HUES6 (cell line): ENCODE measurements around the gene CTIF.

Experiments
- H3K27ac ChIP-seq: 2 replicates; pipeline ENCODE4 v1.7.0; 2013; ENCODE audit warnings: low read depth, mild to moderate bottlenecking, low read length, inconsistent platforms
- H3K27me3 ChIP-seq: 2 replicates; pipeline ENCODE4 v1.6.1; 2013; ENCODE audit warnings: low read length; ENCODE audit not compliant: control insufficient read depth, insufficient read depth
- H3K36me3 ChIP-seq: 2 replicates; pipeline ENCODE4 v1.6.1; 2013; ENCODE audit warnings: low read length; ENCODE audit not compliant: control insufficient read depth, insufficient read depth
- H3K4me1 ChIP-seq: 2 replicates; pipeline ENCODE4 v1.6.1; 2013; ENCODE audit warnings: low read length; ENCODE audit not compliant: control insufficient read depth, insufficient read depth
- H3K4me3 ChIP-seq: 2 replicates; pipeline ENCODE4 v1.5.1; 2013; ENCODE audit warnings: low read depth, low read length
- H3K9ac ChIP-seq: one replicate; pipeline ENCODE4 v1.6.1; 2013; ENCODE audit warnings: mild to moderate bottlenecking, low read length
- H3K9me3 ChIP-seq: 2 replicates; pipeline ENCODE4 v1.6.1; 2013; ENCODE audit warnings: low read depth, low read length; ENCODE audit not compliant: control insufficient read depth, insufficient read depth

Gene CTIF

GRCh38 chr18:48801728-48802542 lies 263.1 kb downstream of the CTIF start:
- Histone ChIP-seq H3K4me3 (no peak overlapping the region), H3K9ac (no peak overlapping the region), H3K27me3 (no peaks in the 10 kb centered on the region), H3K4me1 (peaks cover 4% of the 10 kb centered on the region; the same call in 1 of the 2 replicates), H3K27ac (no peak overlapping the region), H3K9me3 (no peaks in the 10 kb centered on the region), H3K36me3 (no peaks in the 10 kb centered on the region)

- H3K4me3 ChIP-seq = no peak overlapping the region
- H3K9me3 ChIP-seq = no peaks in the 10 kb centered on the region
- H3K4me1 ChIP-seq = peaks cover 4% of the 10 kb centered on the region; the same call in 1 of the 2 replicates
- no peaks in the 10 kb centered on the region for H3K27me3 ChIP-seq
- H3K9ac ChIP-seq = no peak overlapping the region
- no peak overlapping the region for H3K27ac ChIP-seq
- no peaks in the 10 kb centered on the region for H3K36me3 ChIP-seq
Measured at GRCh38 chr18:48802543-48803290, 263.9 kb downstream of the CTIF start.

GRCh38 chr18:48803518-48803917 lies 264.7 kb downstream of the CTIF start:
- no peak overlapping the region for H3K27ac ChIP-seq
- H3K36me3 ChIP-seq = no peaks in the 10 kb centered on the region
- no peaks in the 10 kb centered on the region for H3K9me3 ChIP-seq
- H3K9ac ChIP-seq = no peak overlapping the region
- peaks cover 4% of the 10 kb centered on the region; the same call in 1 of the 2 replicates for H3K4me1 ChIP-seq
- H3K4me3 ChIP-seq = no peak overlapping the region
- no peaks in the 10 kb centered on the region for H3K27me3 ChIP-seq

GRCh38 chr18:48803951-48804855 lies 265.4 kb downstream of the CTIF start:
- Histone ChIP-seq H3K27me3 (no peaks in the 10 kb centered on the region), H3K9me3 (no peaks in the 10 kb centered on the region), H3K4me1 (peaks cover 4% of the 10 kb centered on the region; the same call in 1 of the 2 replicates), H3K36me3 (no peaks in the 10 kb centered on the region), H3K9ac (no peak overlapping the region), H3K4me3 (no peak overlapping the region), H3K27ac (no peak overlapping the region)

- no peak overlapping the region for H3K9ac ChIP-seq
- H3K9me3 ChIP-seq = no peaks in the 10 kb centered on the region
- no peaks in the 10 kb centered on the region for H3K36me3 ChIP-seq
- peaks cover 4% of the 10 kb centered on the region; the same call in 1 of the 2 replicates for H3K4me1 ChIP-seq
- no peak overlapping the region for H3K27ac ChIP-seq
- no peak overlapping the region for H3K4me3 ChIP-seq
- no peaks in the 10 kb centered on the region for H3K27me3 ChIP-seq
Measured at GRCh38 chr18:48804856-48805610, 266.2 kb downstream of the CTIF start.

- no peak overlapping the region for H3K9ac ChIP-seq
- no peak overlapping the region for H3K27ac ChIP-seq
- peaks cover 4% of the 10 kb centered on the region; the same call in 1 of the 2 replicates for H3K4me1 ChIP-seq
- no peaks in the 10 kb centered on the region for H3K9me3 ChIP-seq
- H3K27me3 ChIP-seq = no peaks in the 10 kb centered on the region
- H3K36me3 ChIP-seq = no peaks in the 10 kb centered on the region
- no peak overlapping the region for H3K4me3 ChIP-seq
Measured at GRCh38 chr18:48805826-48806535, 267.1 kb downstream of the CTIF start.

GRCh38 chr18:48806551-48807261 lies 267.9 kb downstream of the CTIF start:
- Histone ChIP-seq H3K9me3 (no peaks in the 10 kb centered on the region), H3K4me3 (no peak overlapping the region), H3K27me3 (no peaks in the 10 kb centered on the region), H3K4me1 (peaks cover 4% of the 10 kb centered on the region; the same call in 1 of the 2 replicates), H3K27ac (no peak overlapping the region), H3K36me3 (no peaks in the 10 kb centered on the region), H3K9ac (no peak overlapping the region)

GRCh38 chr18:48808476-48808875 lies 269.6 kb downstream of the CTIF start:
- H3K4me1 ChIP-seq = no peaks in the 10 kb centered on the region; the same call in 1 of the 2 replicates

GRCh38 chr18:48809365-48809764 lies 270.5 kb downstream of the CTIF start:
- H3K4me3 ChIP-seq = no peak overlapping the region
- no peaks in the 10 kb centered on the region for H3K9me3 ChIP-seq
- no peaks in the 10 kb centered on the region for H3K27me3 ChIP-seq
- no peaks in the 10 kb centered on the region for H3K36me3 ChIP-seq
- no peak overlapping the region for H3K27ac ChIP-seq
- no peak overlapping the region for H3K9ac ChIP-seq
- no peaks in the 10 kb centered on the region; the same call in 1 of the 2 replicates for H3K4me1 ChIP-seq

More at GRCh38 chr18:48808476-48808875, 269.6 kb downstream of the CTIF start:
- H3K36me3 ChIP-seq = no peaks in the 10 kb centered on the region
- no peak overlapping the region for H3K9ac ChIP-seq
- no peak overlapping the region for H3K4me3 ChIP-seq
- no peaks in the 10 kb centered on the region for H3K9me3 ChIP-seq
- H3K27ac ChIP-seq = no peak overlapping the region
- no peaks in the 10 kb centered on the region for H3K27me3 ChIP-seq
